PC-9 (cell line): ENCODE measurements around the gene HMGN3. TPM values are rescaled to one million over a fixed set of nuclear protein-coding genes. Genes with fewer than 3 reads are reported as not detected.

Experiments used
- BruUV-seq: library from RNA; stranded (reverse); fragments of 400-500 nt; replicated peaks from 2 replicates; lab custom pipeline; 2021; lab: Mats Ljungman, UMichigan
- CTCF ChIA-PET: fragments of 300-600 bp; sonication (Branson Sonifier 250); formaldehyde crosslinking; loops from one replicate; lab custom pipeline; 2022; ENCODE audit warnings: antibody characterized with exemption; lab: Charles Lee
- POLR2A ChIA-PET: fragments of 300-600 bp; sonication (Branson Sonifier 250); formaldehyde crosslinking; loops from one replicate; lab custom pipeline; 2022; ENCODE audit warnings: antibody characterized with exemption; ENCODE audit not compliant: unreplicated experiment; lab: Charles Lee
- DNase-seq, 2 experiments: peaks; one replicate each; pipeline versions ENCODE4 v3.0.0 to v3.0.0-alpha.2; 2015 to 2022; ENCODE audit warnings: mixed read lengths in 1 of 2
- H2AFZ ChIP-seq: fragments of 200-600 bp; sonication (generic); 2 replicates; pipeline ENCODE4 v1.8.1; 2017; ENCODE audit warnings: antibody characterized with exemption
- H3F3A ChIP-seq: fragments of 200-600 bp; sonication (generic); 2 replicates; pipeline ENCODE4 v1.8.1; 2017; ENCODE audit warnings: antibody characterized with exemption, mild to moderate bottlenecking, low read depth; ENCODE audit not compliant: insufficient read depth
- H3K27ac ChIP-seq: fragments of 200-600 bp; sonication (generic); 2 replicates; pipeline ENCODE4 v1.6.1; 2016; ENCODE audit warnings: mixed run types
- H3K27me3 ChIP-seq: fragments of 200-600 bp; sonication (generic); 2 replicates; pipeline ENCODE4 v1.6.1; 2016; ENCODE audit warnings: low read depth, mixed run types; ENCODE audit not compliant: insufficient read depth
- H3K36me3 ChIP-seq: fragments of 200-600 bp; sonication (generic); 2 replicates; pipeline ENCODE4 v1.6.1; 2016; ENCODE audit warnings: low read depth, mixed run types
- H3K4me1 ChIP-seq: fragments of 200-600 bp; sonication (generic); replicated peaks from 2 replicates; pipeline ENCODE4 v1.6.1; 2016; ENCODE audit warnings: mixed run types; ENCODE audit not compliant: insufficient read depth
- H3K4me2 ChIP-seq: fragments of 200-600 bp; sonication (generic); 2 replicates; pipeline ENCODE4 v1.6.1; 2017; ENCODE audit warnings: mixed run types
- H3K4me3 ChIP-seq: fragments of 200-600 bp; sonication (generic); 2 replicates; pipeline ENCODE4 v1.6.1; 2016; ENCODE audit warnings: mixed run types
- H3K79me2 ChIP-seq: fragments of 200-600 bp; sonication (generic); 2 replicates; pipeline ENCODE4 v1.6.1; 2017; ENCODE audit warnings: low read depth, mixed run types
- H3K9me2 ChIP-seq: fragments of 200-600 bp; sonication (generic); 2 replicates; pipeline ENCODE4 v1.8.1; 2017; ENCODE audit warnings: mild to moderate bottlenecking; ENCODE audit not compliant: insufficient read depth
- H3K9me3 ChIP-seq: fragments of 200-600 bp; sonication (generic); 2 replicates; pipeline ENCODE4 v1.8.1; 2016; ENCODE audit warnings: low read depth; ENCODE audit not compliant: insufficient read depth
- H4K20me1 ChIP-seq: fragments of 200-600 bp; sonication (generic); 2 replicates; pipeline ENCODE4 v1.8.1; 2017; ENCODE audit not compliant: insufficient read depth
- EZH2 ChIP-seq: fragments of 200-600 bp; sonication (generic); IDR thresholded peaks from 2 replicates; pipeline ENCODE4 v1.8.0; 2017; ENCODE audit warnings: antibody characterized with exemption, low read depth
- intact Hi-C: fragments of 100-400 bp; cut with micrococcal nuclease; formaldehyde crosslinking; loops from one replicate; pipeline ENCODE4 v1.10.0; 2022; ENCODE audit not compliant: unreplicated experiment
- total RNA-seq: library from RNA; stranded (reverse); gene quantifications from 2 replicates; pipeline ENCODE4 v1.2.3, GENCODE V29; 2021
- TF ChIP-seq, protein P1 (sequence below): fragments of 200-600 bp; sonication (generic); conservative IDR thresholded peaks from 2 replicates; pipeline ENCODE4 v1.6.1; 2017; ENCODE audit warnings: mixed run types, antibody characterized with exemption, mild to moderate bottlenecking, moderate library complexity

HMGN3 gene
- total RNA-seq, 1 experiment from 2014 or later = 62.3 TPM

DNA sequence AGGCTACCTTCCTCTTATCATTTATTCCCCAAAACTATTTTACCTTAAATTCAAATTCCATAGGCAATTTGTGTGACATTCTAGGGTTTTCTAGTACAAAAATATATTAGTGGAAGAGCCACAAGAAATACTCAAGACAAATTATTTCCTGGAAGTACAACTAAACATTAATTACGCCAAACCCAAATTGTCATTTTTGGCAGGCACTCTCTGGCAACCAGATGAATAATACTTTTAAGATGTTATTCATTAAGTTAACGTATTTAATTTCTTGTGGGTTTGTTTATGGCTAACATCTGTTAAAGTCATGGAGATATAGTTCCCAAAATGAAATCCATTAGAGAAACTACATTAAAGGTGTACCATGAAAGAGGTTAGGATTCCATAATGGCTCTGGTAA, 40.5 kb downstream of the HMGN3 start:
- Histone ChIP-seq H2AFZ (no peak overlapping the region), H3F3A (no peaks in the 10 kb centered on the region), H3K9me2 (no peaks in the 10 kb centered on the region), H3K9me3 (no peaks in the 10 kb centered on the region), H3K4me2 (no peak overlapping the region), H3K4me1 (no peaks in the 10 kb centered on the region), H3K27me3 (no peaks in the 10 kb centered on the region), H3K36me3 (no peaks in the 10 kb centered on the region), H3K4me3 (no peak overlapping the region), H4K20me1 (no peaks in the 10 kb centered on the region), H3K27ac (no peak overlapping the region), H3K79me2 (no peaks in the 10 kb centered on the region)
- POLR2A ChIA-PET = no interaction called here
- CTCF ChIA-PET = no interaction called here
- TF ChIP-seq, protein P1, sequence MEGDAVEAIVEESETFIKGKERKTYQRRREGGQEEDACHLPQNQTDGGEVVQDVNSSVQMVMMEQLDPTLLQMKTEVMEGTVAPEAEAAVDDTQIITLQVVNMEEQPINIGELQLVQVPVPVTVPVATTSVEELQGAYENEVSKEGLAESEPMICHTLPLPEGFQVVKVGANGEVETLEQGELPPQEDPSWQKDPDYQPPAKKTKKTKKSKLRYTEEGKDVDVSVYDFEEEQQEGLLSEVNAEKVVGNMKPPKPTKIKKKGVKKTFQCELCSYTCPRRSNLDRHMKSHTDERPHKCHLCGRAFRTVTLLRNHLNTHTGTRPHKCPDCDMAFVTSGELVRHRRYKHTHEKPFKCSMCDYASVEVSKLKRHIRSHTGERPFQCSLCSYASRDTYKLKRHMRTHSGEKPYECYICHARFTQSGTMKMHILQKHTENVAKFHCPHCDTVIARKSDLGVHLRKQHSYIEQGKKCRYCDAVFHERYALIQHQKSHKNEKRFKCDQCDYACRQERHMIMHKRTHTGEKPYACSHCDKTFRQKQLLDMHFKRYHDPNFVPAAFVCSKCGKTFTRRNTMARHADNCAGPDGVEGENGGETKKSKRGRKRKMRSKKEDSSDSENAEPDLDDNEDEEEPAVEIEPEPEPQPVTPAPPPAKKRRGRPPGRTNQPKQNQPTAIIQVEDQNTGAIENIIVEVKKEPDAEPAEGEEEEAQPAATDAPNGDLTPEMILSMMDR = no peak
- TF ChIP-seq EZH2 = no peak
- intact Hi-C loops = no loop called here
- DNase-seq = no peak
- BruUV-seq = no TSS peak

DNA sequence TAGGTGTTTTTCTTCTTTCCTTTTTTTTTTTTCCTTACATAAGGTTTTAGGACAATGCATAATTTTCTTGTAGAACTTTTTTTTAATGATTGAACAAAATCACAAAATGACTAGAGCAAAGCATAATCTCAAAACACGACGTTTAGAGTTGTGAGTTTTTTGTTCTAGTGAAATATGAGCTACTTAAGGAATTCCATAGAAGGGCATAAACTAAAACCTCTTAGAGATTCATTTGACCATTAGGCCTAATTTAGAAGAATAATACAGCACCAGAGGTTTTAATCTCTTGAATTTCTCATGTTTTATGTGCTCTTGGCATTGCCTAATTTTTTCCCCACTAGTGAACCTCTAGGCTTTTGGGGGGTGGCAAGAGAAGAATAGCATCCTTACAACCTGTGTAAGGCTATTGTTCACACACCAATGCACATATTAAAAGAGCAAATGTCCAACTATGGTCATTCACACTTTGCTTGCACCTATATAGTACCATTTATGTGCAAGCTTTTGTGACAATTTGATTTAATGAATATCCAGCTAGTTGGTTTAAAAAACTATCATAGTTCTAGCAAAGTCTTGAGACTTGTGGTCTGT, 44.6 kb downstream of the HMGN3 start:
- Histone ChIP-seq H3K27me3 (no peaks in the 10 kb centered on the region), H2AFZ (no peak overlapping the region), H3K4me1 (no peaks in the 10 kb centered on the region), H3K9me2 (no peaks in the 10 kb centered on the region), H3K4me3 (no peak overlapping the region), H3K36me3 (no peaks in the 10 kb centered on the region), H3F3A (no peaks in the 10 kb centered on the region), H4K20me1 (no peaks in the 10 kb centered on the region), H3K79me2 (no peaks in the 10 kb centered on the region), H3K27ac (no peak overlapping the region), H3K9me3 (no peaks in the 10 kb centered on the region), H3K4me2 (no peak overlapping the region)
- ChIA-PET CTCF (no interaction called here), POLR2A (no interaction called here)
- DNase-seq = no peak
- TF ChIP-seq, protein P1 = no peak
- no peak for TF ChIP-seq EZH2
- intact Hi-C loops = no loop called here
- BruUV-seq = no TSS peak

DNA sequence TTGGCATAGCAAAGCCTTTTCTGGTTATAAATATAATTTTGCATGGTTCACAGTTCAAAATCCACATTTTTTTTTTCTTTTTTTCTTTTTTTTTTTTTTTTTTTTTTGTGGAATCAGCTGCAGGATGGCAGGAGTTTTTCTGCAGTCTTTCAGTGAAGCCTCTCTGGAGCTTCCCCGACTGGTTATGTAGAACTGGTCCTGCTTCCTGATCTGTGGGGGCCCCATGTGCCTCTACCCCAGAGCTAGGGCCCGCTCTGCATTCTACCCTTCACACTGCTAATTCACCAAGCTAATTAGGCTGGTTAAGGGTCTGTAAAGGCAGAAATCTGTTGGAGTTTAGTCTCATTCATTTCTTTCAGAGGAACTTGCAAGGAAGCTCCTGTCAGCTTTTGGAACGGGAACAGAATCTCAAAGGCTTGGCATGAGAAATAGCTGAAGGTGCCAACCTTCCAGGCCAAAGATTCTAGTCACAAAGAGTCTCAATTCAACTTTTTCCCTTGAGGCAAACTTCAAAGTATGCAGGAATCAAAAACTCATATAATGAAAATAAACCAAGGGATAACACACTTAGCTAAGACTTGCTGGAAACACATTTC, 45.5 kb downstream of the HMGN3 start:
- no peaks in the 10 kb centered on the region for H3K4me1 ChIP-seq
- H3F3A ChIP-seq = no peaks in the 10 kb centered on the region
- no TSS peak for BruUV-seq

More for the DNA sequence above, 45.5 kb downstream of the HMGN3 start:
- Histone ChIP-seq H4K20me1 (no peaks in the 10 kb centered on the region), H3K27ac (no peak overlapping the region), H3K4me2 (no peak overlapping the region), H3K9me3 (no peaks in the 10 kb centered on the region), H3K27me3 (no peaks in the 10 kb centered on the region), H2AFZ (no peak overlapping the region), H3K36me3 (no peaks in the 10 kb centered on the region), H3K4me3 (no peak overlapping the region), H3K9me2 (no peaks in the 10 kb centered on the region), H3K79me2 (no peaks in the 10 kb centered on the region)
- intact Hi-C loops = no loop called here
- DNase-seq = no peak
- TF ChIP-seq, protein P1 = no peak
- TF ChIP-seq EZH2 = no peak
- CTCF ChIA-PET = no interaction called here
- POLR2A ChIA-PET = interaction anchor here (0.7 to 0.8 kb wide), 2 partner anchors 16 to 36 kb away, joined by 7 to 10 read pairs; no protein-coding TSS in a partner anchor
